Measurements from ENCODE around the gene AP5B1. TPM values are rescaled to one million over a fixed set of nuclear protein-coding genes. Genes with fewer than 3 reads are reported as not detected.

AP5B1 gene
- polyA plus RNA-seq, 1 donor from 2014 or later = 17.2 TPM

- no peaks in the 10 kb centered on the region for H3K9me3 Mint-ChIP-seq
- H3K4me1 Mint-ChIP-seq = peaks cover 2 to 16% (median 12%) of the 10 kb centered on the region in 3 donors
- H3K27ac Mint-ChIP-seq = peak overlapping the region in 1 of 3 donors; percentile 22
- H3K36me3 Mint-ChIP-seq = no peaks in the 10 kb centered on the region
- H3K27me3 Mint-ChIP-seq = peaks cover 2% of the 10 kb centered on the region
- H3K4me3 Mint-ChIP-seq = peak overlapping the region; percentile 49 to 73 (median 68)
Measured at GRCh38 chr11:65782816-65783228, 2.0 kb upstream of the AP5B1 start.

- Mint-ChIP-seq H3K4me1 (peaks cover 2 to 16% (median 11%) of the 10 kb centered on the region in 3 donors), H3K36me3 (no peaks in the 10 kb centered on the region), H3K4me3 (peak overlapping the region; percentile 3 to 73 (median 51)), H3K27me3 (peaks cover 1% of the 10 kb centered on the region), H3K9me3 (no peaks in the 10 kb centered on the region), H3K27ac (peak overlapping the region in 1 of 3 donors; percentile 67)
Measured at GRCh38 chr11:65781962-65782815, 1.4 kb upstream of the AP5B1 start.

- Mint-ChIP-seq H3K9me3 (no peaks in the 10 kb centered on the region), H3K4me3 (peak overlapping the region in 2 of 4 donors; percentile 9 to 25), H3K4me1 (peaks cover 2 to 16% (median 10%) of the 10 kb centered on the region in 3 donors), H3K27ac (peak overlapping the region in 1 of 3 donors; percentile 67), H3K36me3 (no peaks in the 10 kb centered on the region), H3K27me3 (no peaks in the 10 kb centered on the region)
Measured at GRCh38 chr11:65781152-65781961, 581 bp upstream of the AP5B1 start.

DNA sequence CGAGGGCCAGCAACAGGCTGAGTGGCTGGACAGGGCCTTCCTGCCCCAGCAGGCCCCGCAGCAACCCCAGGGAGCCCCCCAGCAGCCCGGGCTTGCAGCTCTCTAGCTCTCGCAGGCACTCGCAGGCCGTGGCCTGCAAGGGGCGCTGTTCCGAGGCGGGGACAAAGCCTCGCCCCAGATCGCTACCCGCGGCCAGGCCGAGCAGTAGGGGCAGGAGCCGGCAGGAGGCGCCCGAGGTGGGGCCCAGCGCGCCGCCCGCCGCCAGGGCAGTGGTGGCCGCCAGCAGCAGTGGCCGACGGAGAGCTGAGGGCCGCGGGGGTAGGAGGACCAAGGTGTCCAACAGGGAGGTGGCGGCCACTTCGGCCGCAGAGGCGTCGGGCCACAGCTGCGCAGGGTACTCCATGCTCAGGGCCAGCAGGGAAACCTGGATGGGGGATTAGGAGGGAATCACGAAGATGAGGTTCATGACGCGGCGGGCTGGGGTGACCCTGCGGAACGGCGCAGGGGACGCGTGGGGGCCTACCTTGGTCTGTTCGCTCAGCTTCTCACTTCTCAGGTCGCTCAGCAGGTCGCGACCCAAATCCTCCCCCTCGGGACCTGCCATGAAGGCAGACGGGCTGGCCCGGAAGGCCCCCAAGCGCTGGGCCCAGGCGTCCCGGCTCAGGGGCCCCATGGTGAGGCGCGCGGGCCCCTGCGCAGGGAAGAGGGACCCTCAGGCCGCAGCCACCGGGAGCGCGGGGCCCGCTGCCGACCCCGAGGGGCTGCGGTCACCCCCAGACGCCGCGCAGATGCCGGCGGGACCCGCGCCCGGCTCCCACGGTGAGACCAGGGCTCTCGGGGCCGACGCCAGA, 632 bp downstream of the AP5B1 start:
- Mint-ChIP-seq H3K36me3 (no peaks in the 10 kb centered on the region), H3K4me3 (peak overlapping the region; percentile 83 to 92 (median 86)), H3K27ac (peak overlapping the region in 2 of 3 donors; percentile 82 to 92), H3K4me1 (peaks cover 2 to 9% (median 8%) of the 10 kb centered on the region in 3 donors), H3K9me3 (no peaks in the 10 kb centered on the region), H3K27me3 (no peaks in the 10 kb centered on the region)

GRCh38 chr11:65779669-65779918, 1.2 kb downstream of the AP5B1 start:
- Mint-ChIP-seq H3K4me1 (peaks cover 2 to 8% (median 7%) of the 10 kb centered on the region in 3 donors), H3K27ac (peak overlapping the region in 1 of 3 donors; percentile 82), H3K4me3 (peak overlapping the region; percentile 83 to 92 (median 86)), H3K36me3 (no peaks in the 10 kb centered on the region), H3K9me3 (no peaks in the 10 kb centered on the region), H3K27me3 (no peaks in the 10 kb centered on the region)

DNA sequence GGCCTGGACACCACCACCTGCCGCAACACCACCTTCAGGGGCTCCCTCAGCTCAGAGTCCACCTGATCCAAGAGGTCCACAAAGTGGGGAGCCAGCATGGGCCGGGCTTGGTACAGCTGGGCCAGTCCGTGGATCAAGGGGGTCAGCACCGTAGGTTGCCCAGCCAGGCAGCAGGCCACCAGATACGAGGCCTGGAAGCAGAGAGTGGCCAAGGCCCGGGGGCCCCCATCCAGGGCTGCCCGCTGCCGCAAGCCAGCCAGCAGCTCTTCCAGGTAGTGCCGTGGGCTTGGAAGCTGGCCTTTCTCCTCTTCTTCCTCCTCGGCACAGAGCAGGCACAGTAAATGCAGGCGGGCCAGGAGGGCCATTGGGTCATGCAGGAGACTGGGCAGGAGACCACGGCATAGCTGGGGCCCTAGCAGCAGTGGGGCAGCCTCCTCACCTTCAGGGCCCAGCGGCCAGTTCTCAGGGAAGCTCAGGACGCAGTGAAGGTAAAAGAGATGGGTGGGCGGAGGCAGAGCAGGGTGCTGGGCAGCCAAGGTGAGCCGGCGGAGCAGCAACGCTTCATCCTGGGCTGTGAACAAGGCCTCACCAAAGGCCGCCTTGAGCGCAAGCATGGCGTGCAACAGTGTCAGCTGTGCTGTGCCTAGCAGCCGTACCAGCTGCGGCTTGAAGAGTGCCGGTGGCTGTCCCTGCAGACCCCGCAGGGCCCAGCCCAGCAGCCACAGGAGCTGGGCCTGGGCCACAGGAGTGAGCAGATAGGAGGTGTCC, 1.7 kb downstream of the AP5B1 start:
- peaks cover 2 to 8% (median 7%) of the 10 kb centered on the region in 3 donors for H3K4me1 Mint-ChIP-seq
- no peak overlapping the region for H3K27ac Mint-ChIP-seq
- peak overlapping the region in 3 of 4 donors; percentile 44 to 92 (median 50) for H3K4me3 Mint-ChIP-seq
- no peaks in the 10 kb centered on the region for H3K9me3 Mint-ChIP-seq
- no peaks in the 10 kb centered on the region for H3K27me3 Mint-ChIP-seq
- H3K36me3 Mint-ChIP-seq = no peaks in the 10 kb centered on the region

GRCh38 chr11:65778431-65778900, 2.3 kb downstream of the AP5B1 start:
- H3K4me1 Mint-ChIP-seq = peaks cover 2 to 8% (median 7%) of the 10 kb centered on the region in 3 donors
- H3K4me3 Mint-ChIP-seq = peak overlapping the region in 1 of 4 donors; percentile 51
- H3K36me3 Mint-ChIP-seq = no peaks in the 10 kb centered on the region
- no peak overlapping the region for H3K27ac Mint-ChIP-seq
- no peaks in the 10 kb centered on the region for H3K9me3 Mint-ChIP-seq
- H3K27me3 Mint-ChIP-seq = no peaks in the 10 kb centered on the region

GRCh38 chr11:65777821-65778361, 2.9 kb downstream of the AP5B1 start:
- H3K36me3 Mint-ChIP-seq = no peaks in the 10 kb centered on the region
- no peaks in the 10 kb centered on the region for H3K9me3 Mint-ChIP-seq
- H3K27ac Mint-ChIP-seq = no peak overlapping the region
- H3K27me3 Mint-ChIP-seq = no peaks in the 10 kb centered on the region
- H3K4me3 Mint-ChIP-seq = peak overlapping the region in 1 of 4 donors; percentile 69
- peaks cover 2 to 5% (median 5%) of the 10 kb centered on the region in 3 donors for H3K4me1 Mint-ChIP-seq

DNA sequence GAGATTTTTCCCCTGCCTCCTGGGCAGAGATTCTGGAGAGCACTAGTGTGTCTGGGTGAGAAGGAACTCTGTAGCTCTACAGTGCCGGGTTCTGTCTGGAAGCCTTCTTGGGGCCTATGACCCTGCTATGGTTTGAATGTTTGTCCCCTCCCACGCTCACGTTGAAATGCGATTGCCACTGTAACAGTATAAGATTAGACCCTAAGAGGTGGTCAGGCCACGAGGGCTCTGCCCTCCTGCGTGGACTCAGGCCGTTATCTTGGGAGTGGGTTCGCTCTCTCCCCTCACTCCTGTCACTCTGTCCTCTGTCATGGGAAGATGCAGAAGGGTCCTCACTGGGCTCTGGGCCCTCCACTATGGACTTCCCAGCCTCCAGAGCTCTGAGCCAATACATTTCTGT, 3.5 kb downstream of the AP5B1 start:
- Mint-ChIP-seq H3K36me3 (no peaks in the 10 kb centered on the region), H3K4me3 (peak overlapping the region in 1 of 4 donors; percentile 69), H3K27ac (peak overlapping the region in 1 of 3 donors; percentile 80)

DNA sequence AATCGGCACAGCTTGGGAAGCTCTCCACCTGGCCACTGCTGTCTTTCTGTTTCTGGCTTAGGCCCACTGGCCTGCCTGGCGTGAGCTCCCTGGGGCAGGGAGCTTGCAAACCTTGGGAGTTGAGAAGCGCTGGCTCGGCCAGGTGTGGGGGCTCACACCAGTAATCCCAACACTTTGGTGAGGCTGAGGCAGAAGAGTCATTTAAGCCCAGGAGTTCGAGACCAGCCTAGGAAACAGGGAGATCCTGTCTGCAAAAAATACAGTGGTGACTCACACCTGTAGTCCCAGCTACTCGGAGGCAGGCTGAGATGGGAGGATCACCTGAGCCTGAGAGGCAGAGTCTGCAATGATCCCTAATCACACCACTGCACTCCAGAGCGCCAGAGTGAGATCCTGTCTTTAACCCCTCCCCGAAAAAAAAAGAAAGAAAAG, 4.0 kb downstream of the AP5B1 start:
- no peaks in the 10 kb centered on the region for H3K27me3 Mint-ChIP-seq
- no peaks in the 10 kb centered on the region for H3K9me3 Mint-ChIP-seq
- no peak overlapping the region for H3K27ac Mint-ChIP-seq
- no peaks in the 10 kb centered on the region for H3K36me3 Mint-ChIP-seq
- peak overlapping the region in 1 of 4 donors; percentile 69 for H3K4me3 Mint-ChIP-seq
- H3K4me1 Mint-ChIP-seq = peaks cover 2 to 4% (median 3%) of the 10 kb centered on the region in 3 donors

More for the DNA sequence above, 3.5 kb downstream of the AP5B1 start:
- Mint-ChIP-seq H3K27me3 (no peaks in the 10 kb centered on the region), H3K9me3 (no peaks in the 10 kb centered on the region), H3K4me1 (peaks cover 2 to 4% (median 3%) of the 10 kb centered on the region in 3 donors)

GRCh38 chr11:65776196-65776595, 4.6 kb downstream of the AP5B1 start:
- H3K4me1 Mint-ChIP-seq = peaks cover 2 to 4% (median 3%) of the 10 kb centered on the region in 3 donors
- H3K9me3 Mint-ChIP-seq = no peaks in the 10 kb centered on the region
- peak overlapping the region in 1 of 4 donors; percentile 69 for H3K4me3 Mint-ChIP-seq
- H3K27me3 Mint-ChIP-seq = no peaks in the 10 kb centered on the region
- H3K27ac Mint-ChIP-seq = no peak overlapping the region
- peaks cover 1% of the 10 kb centered on the region for H3K36me3 Mint-ChIP-seq

DNA sequence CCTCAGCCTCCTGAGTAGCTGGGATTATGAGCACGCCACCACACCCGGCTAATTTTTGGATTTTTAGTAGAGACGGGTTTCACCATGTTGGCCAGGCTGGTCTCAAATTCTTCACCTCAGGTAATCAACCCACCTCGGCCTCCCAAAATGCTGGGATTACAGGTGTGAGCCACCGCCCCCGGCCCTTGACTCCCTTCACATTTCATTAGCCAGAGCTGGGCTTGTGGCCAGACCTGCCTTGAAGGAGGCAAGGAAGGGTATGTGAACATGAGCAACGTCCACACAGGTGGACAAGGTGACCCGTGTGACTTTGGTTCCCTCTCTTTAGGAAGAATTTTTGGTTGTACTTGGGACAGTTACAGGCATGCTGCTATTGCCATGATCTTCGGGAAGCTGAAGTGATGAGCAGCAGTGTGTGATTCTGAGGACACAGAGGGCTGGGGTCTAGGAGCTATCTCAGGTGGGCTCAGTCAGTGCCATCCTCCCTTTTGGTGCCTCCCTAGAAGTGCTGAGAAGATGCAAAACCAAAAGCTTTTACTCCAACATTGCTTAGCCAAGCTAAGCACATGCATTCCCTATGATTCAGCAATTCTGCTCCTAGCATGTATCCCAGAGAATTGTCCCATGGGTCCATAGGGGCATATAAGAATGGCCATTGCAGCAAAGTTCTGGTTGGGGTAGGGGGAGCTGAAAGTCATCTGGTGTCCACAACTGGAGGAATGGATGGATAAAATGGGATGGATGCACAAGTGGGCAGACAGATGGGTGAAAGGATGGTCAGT, 6.1 kb downstream of the AP5B1 start:
- H3K27ac Mint-ChIP-seq = no peak overlapping the region
- no peak overlapping the region for H3K4me3 Mint-ChIP-seq
- peaks cover 5 to 6% (median 6%) of the 10 kb centered on the region in 3 donors for H3K4me1 Mint-ChIP-seq
- H3K36me3 Mint-ChIP-seq = peaks cover 1% of the 10 kb centered on the region
- H3K9me3 Mint-ChIP-seq = no peaks in the 10 kb centered on the region
- no peaks in the 10 kb centered on the region for H3K27me3 Mint-ChIP-seq

Measured in IgD-negative memory B cell (primary cell).